GM18909 (cell line): ENCODE measurements around the gene RHOT2.
"Not testable (repeated sequence)": the region's sequence is repeated elsewhere in the genome, so short reads cannot be mapped to it uniquely, and the experiment has no call there.

ENCODE experiments used
- ATAC-seq: cut with Tn5 transposase; IDR thresholded peaks from one replicate; pipeline ENCODE4 v1.9.1; 2021; ENCODE audit warnings: mild to moderate bottlenecking; ENCODE audit not compliant: unreplicated experiment, poor library complexity

RHOT2 gene

DNA sequence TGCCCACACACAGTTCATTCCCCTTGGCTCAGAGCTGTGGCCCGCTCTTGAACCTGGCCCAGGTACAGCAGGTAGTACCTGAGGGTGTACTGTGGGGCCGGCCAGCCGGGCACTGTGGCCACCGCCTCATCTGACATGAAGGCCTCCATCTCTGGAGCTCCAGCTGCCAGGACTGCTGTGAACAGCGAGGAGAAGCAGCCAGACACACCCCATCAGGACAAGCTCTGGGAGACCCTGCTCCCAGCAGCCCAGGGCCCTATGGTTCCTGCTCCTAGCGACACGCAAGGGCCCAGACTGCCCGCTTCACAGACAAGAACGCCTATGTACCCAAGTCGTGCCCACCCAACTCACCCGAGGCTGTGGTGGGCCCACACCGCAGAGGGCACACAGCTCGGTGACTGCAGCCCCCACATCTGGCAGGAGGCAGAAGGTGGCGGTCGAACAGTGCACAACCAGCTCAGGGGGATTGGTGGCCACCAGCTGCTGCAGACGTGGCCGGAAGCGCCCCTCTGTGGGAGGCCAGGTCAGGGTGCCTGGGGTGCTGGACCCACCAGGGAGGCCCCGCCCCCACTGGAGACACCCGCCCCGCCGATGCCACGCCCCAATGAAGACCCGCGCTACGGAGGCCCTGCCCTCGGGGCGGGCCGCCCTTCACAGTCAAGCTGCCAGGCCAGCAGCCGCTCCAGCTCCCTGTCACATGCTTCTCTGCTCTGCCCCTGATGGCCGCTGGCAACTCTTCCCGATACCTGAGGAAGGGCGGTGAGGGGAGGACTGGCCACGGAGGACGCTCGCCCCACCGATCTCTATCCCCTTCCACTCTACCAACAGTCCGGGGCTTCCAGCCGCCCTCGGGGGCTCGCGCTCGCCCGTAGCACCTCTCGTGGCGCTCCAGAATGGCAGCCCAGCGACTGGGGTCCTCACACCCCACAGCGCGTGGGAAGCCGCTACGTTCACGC is 11.2 kb downstream of the RHOT2 start:
- ATAC-seq, result peak; percentile 10

DNA sequence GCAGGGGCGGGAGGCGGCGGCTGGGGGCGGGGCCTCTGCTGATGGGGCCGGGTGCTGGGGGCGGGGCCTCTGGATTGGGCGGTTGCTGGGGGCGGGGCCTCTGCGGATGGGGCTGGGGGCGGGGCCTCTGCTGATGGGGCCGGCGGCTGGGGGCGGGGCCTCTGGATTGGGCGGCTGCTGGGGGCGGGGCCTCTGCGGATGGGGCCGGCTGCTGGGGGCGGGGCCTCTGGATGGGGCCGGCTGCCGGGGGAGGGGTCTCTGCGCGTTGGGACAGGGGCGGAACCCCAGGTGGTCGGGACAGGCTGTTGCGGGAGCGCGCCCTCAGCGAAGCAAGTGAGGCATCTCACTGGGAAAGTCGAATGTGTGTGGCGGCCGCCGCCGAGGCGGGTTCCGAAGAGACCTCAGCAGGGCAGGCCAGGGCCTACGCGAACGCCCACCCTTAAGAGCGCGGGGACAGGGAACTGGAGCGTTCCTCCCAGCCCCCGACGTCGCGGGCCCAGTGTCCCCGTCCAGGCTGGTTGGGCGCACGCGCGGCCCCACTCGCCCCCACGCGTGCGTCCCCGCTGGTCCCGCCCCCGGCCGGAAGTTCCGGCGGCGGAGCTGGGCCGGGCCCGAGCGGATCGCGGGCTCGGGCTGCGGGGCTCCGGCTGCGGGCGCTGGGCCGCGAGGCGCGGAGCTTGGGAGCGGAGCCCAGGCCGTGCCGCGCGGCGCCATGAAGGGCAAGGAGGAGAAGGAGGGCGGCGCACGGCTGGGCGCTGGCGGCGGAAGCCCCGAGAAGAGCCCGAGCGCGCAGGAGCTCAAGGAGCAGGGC is 12.1 kb downstream of the RHOT2 start, which contains the start of gene STUB1:
Gene STUB1, plus strand, starts transcription at position 597 of the 811 bp plus-strand sequence. Its CDS starts 116 bp downstream, at position 713.
- ATAC-seq, result peak; percentile 42

DNA sequence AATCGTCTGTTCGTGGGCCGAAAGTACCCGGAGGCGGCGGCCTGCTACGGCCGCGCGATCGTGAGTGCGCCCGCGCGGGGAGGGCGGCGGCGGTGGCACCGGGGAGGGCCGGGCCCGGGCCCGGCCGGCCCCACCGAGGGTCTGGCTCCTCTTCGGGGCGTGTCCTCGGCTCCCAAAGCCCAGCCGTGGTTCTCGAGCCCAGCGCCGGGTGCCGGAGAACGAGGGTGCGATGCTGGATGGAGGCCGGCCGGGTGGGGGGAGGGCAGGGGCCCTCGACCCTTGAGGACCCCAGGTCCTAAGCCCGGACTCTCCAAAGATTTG is 12.7 kb downstream of the RHOT2 start:
- ATAC-seq, result no peak

DNA sequence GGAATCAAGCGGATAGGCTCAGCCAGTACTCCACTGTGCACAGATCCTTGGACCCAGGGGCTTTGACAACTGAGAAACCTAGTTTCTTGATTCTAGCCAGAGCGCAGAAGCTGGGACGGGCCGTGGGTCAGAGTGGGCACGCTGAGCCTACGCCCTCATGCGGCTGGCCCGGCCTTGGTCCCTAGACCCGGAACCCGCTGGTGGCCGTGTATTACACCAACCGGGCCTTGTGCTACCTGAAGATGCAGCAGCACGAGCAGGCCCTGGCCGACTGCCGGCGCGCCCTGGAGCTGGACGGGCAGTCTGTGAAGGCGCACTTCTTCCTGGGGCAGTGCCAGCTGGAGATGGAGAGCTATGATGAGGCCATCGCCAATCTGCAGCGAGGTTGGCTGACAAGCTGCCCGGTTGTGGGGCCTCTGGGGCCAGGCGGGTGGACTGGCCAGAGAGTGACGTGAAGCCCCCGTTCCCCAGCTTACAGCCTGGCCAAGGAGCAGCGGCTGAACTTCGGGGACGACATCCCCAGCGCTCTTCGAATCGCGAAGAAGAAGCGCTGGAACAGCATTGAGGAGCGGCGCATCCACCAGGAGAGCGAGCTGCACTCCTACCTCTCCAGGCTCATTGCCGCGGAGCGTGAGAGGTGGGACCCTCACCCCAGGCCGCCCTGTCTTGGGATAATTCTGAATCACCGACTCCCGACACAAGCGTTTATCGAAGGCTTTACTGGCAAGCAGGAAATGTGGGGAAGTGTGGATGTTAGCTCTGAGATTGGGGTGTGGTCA is 13.2 kb downstream of the RHOT2 start:
- ATAC-seq, result no peak

DNA sequence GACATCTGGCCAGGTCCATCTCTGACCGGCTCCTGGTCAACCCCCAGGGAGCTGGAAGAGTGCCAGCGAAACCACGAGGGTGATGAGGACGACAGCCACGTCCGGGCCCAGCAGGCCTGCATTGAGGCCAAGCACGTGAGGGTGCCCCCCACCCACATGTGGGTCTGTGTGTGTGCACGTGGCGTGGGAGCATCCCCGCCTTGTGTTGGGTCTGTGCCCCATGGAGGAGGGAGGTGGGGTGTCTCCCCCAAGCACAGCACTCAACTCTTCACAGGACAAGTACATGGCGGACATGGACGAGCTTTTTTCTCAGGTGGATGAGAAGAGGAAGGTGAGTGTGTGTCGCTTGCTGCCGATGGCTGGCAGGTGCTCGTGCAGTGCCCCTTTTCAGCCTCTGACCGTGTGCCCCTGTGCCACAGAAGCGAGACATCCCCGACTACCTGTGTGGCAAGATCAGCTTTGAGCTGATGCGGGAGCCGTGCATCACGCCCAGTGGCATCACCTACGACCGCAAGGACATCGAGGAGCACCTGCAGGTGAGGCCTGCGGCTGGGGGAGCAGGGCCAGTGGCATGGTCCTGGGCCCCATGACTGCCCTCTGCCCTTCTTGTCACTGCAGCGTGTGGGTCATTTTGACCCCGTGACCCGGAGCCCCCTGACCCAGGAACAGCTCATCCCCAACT is 14.0 kb downstream of the RHOT2 start:
- no peak for ATAC-seq

DNA sequence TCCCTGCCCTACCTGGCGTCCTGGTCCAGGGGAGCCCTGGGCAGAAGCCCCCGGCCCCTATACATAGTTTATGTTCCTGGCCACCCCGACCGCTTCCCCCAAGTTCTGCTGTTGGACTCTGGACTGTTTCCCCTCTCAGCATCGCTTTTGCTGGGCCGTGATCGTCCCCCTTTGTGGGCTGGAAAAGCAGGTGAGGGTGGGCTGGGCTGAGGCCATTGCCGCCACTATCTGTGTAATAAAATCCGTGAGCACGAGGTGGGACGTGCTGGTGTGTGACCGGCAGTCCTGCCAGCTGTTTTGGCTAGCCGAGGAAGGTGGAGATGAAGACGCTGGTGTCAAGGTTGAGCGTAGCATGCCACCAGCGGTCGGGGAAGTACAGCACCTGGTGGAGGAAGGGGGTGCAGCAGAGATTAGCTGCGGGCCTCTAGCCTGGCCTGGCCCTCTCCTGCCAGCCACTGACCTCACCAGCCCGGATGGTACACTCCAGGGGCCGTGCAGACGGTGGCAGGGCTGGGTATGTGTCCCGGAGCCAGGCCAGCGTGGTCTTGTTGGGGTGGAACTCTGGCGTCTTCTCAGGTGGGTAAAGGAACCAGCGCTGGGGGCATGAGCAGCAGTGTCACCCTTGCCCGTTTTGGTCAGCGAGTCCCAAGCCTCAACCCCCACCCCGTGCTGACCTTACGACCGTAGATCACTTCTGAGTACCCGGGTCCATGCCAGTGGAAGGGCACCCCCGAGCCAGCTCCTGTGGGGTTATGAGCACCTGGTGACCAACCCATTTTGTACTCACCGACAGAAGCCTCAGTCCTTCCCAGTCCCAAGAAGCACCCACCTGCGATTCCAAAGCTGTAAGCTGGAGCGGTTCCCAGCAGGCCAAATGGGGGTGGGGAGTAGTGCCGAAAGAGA is 14.8 kb downstream of the RHOT2 start:
- ATAC-seq, result no peak

DNA sequence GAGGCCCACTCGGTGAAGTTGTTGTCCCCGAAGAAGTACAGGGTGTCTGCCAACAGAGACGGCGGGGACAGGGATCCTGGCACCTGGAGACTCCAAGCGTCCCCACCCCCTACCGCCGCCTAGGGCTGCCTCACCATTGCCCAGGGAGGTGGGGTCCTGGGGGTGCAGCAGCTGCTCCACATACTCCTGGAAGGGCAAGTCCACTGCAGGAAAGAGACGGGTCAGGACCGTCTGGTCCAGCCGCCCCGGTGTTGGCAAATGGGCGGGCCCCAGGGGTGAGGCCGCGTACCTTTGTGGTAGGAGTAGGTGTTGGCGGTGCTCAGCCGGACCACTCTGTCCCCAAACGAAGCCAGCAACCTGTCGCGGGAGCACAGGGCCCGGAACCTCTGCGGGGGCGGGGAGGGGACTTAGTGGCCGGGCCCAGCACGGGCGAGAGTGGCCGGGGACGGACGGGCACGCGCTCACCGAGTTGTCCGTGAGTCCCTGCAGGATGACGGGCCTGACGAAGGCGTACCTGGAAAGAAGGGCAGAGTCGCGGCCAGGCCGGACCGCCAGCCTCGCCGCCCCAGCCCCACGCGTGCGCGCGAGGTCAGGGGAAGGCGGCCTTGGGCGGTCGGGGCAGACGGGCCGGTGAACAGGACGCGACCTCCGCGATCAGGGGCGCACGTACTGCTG is 15.6 kb downstream of the RHOT2 start:
- ATAC-seq, result no peak

DNA sequence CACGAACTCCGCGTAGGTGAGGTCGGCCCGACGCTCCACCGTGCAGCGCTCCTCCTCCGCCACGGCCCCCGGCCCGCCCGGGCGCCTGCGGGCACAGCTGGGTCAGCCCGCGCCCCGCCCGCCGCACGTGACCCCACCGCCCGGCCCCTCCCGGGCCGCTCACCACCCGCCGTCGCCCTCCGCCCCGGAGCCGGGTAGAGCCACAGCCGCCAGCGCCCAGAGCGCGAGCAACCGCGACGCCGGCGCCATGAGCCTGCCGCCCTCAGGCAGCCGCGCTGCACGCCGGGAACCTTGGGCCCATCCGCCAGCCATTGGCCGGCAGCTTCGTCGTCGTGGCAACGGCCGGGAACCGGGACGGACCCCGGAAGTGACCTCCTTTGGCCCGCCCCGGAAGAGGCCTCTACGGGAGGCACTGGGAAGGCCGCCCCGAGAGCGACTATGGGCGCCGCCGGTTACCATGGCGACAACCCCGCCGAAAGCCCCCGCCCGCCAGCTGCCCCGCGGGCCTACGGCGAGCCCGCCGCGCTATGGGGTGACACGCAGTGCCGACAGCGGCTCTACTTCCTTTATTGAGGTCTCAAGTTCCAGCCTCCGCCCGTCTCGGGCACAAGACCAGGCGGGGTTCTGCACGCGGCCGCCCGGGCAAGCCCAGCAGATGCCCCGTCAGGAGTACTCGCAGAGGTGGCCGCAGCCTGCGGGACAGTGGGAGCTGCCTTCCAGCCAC is 16.3 kb downstream of the RHOT2 start, which contains the start of gene JMJD8:
Gene JMJD8, minus strand, starts transcription at position 264 of the 724 bp plus-strand sequence. Its CDS starts 15 bp downstream, at position 249.
- peak; percentile 67 for ATAC-seq

DNA sequence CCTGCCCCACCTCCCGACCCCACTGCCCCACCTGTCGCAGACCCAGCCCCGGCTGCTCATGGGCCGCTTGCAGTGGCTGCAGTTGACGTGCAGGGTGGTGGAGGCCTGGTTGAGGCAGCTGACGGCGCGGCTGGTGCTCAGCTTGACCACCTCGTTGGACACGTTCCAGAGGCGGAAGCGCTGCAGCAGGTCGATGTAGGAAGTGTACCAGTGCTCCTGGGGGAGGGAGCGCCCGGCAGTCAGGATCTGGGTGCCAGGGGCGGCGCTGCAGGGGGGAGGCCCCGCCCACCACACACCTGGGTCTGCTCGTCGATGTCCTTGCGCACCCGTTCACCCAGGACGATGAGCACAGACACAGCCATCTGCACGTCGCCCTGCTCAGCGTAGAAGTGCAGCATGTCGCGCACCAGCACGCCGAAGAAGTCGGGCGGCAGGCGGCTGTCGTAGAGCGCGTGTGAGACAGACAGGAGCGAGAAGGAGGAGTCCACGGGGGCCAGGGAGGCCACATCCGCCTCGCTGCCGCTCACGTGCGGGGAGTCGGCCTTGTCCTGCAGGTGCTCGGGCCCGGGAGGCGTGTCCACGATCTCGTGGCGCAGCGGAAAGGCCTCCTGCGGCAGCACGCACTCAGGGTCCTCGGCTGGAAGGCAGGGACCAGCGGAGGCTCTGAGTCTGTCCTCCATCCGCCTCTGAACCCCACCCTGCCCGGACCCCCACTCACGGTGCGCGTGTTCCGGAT is 17.2 kb downstream of the RHOT2 start:
- no peak for ATAC-seq

DNA sequence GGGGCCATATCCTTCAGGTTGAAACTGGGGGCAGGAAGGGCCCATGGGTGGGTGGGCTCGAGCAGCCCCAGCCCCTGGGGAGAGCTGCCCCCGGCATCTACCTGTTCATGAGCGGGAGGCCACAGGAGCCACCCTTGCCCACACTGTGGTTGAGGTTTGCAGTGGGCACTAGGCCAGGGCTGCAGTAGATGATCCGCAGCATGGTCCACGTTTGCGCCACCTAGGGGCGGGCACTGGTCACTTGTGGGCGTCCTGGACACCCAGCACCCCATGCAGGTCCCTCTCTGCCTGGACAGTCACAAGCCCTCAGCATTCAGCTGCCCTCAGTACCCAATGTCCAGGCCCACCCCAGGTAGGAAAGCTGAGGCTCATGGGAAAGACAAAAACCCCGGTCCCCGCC is 18.0 kb downstream of the RHOT2 start:
- no peak for ATAC-seq

DNA sequence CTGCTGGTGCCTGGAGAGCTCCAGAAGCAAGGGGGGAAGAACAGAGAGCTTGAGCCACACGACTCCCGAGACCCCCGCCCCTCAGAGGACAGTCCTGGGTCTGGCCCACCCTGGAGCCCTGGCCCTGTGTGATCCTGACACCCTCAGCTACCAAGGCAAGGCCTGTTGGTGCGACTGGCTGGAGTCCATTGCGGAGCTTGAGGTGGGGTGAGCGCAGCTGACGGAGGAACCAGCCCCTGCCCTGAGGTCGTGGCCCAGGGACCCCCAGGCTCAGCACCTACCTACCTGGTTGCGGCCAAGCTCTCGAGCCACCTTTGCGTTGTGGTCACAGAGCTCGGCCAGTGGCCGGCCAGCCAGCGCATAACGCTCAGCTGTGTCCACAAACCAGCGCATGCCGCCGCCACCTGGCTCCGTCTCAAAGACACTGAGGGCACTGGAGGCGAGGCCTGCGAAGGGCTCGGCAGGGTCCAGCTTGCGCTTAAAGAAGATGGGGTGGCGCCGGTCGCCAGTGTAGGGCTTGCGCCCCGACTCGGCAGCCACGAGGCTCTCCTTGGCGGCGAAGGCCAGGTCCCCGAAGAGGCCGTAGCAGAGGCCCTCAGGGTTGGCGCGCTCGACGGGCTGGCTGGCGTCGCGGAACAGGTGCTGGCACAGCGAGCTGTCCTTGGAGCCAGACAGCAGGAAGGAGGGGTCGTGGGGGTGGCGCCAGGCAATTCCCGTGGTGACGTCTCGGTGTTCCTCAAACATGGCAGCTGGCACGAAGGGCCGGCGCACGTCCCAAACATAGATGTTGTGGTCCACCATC is 18.7 kb downstream of the RHOT2 start:
- no peak for ATAC-seq

DNA sequence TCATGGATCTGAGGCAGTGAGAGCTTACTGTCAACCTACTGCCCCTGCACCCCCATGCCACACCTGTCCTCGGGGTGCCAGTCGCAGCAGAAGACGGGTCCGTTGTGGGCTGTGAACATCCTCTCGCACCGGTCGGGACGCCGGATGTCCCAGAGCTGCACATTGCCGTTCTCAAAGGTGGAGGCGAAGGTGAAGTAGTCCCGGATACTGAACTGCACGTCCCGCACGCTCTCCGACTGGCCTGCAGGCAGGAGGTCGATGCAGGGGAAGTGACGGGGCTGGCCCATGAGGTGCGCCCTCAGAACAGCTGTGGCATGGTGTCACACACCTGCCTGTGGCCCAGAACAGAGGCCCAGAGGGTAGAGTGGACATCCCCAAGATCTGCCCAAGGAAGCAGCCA is 19.6 kb downstream of the RHOT2 start:
- ATAC-seq, result no peak

DNA sequence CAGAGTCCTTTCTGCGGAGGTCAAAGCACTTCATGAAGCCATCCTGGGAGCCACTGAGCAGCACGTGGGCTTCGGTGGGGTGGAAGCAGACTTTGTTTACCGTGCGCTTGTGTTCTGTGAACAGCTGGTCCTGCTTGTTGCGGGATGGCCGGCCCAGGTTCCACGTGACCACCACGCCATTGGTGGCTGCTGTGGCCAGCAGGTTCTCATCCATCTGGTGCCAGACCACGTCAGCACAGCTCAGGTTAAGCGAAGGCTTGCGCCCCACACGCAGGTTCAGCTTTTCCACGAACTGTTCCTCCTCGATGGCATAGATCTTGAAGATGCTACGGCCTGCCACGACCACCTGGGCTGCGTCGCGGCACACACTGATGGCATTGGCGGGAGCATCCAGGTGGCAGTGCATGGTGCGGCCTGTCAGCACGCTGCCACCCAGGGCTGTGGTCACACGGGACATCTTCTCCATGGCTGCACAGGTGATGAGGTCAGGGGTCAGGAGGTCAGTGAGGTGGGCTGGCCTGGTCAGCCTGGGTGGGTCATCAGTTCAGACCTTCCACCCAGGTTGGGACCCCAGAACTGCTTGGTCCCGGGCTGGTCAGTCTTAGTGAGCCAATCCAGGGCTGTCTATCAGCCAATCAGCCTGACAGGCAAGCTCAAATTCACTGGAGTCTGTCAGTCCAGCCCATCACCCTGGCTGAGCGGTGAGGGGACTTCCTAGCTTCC is 21.4 kb downstream of the RHOT2 start:
- no peak for ATAC-seq

DNA sequence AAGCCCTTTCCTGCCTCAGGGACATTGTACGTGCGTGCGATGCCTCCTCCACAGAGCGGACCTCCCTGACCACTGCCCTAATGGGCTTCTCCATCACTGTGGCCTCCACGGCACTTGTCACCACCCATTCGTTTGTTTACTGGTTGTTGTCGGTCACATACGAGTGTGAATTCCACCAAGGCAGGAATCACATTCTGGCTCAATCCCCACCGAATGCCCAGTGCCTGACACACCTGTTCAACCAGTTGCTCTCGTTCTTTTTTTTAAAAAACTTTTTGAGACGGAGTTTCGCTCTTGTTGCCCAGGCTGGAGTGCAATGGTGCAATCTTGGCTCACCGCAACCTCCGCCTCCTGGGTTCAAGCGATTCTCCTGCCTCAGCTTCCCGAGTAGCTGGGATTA is 23.3 kb downstream of the RHOT2 start:
- ATAC-seq, result not testable (repeated sequence)

DNA sequence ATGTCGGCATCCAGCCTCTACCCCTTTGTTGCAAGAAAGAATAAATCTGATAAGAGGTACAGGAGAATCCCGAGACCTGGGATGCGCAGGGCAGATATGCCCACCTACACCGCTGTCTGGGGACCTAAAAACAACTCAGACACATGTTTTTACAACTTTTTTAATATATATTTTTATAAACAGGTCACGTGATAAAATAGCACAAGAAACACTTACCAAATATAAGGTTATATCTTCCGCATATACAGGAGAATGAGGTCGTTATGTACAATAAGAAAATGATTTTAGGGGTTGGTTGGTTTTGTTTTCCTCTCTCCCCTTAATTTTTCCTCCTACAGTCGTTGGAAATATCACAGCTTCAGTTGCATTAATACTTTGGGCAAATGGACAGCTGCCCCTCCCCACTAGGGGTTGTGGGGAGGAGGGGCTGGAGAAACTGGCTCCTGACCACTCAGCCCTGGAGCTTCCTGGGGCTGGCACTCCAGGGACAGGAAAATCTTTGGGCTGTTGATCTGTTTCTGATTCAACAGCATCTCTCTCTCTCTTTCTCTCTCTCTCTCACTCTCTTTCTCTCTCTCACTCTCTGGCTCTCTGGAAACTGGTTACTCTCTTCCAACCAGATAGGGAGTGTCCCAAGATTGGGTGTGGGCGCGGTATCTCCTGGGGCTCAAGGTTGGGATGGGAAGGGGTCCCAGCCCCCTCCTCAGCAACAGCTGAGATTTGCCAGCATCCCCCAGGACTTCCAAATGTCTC is 24.6 kb downstream of the RHOT2 start:
- no peak for ATAC-seq
